SHP77 (cell line): ENCODE results near the gene KIAA0753.

ENCODE experiments used
- DNase-seq, 2 experiments: peaks; one replicate each; lab custom pipeline; 2025; lab: John Stamatoyannopoulos, UW

KIAA0753 gene

DNA sequence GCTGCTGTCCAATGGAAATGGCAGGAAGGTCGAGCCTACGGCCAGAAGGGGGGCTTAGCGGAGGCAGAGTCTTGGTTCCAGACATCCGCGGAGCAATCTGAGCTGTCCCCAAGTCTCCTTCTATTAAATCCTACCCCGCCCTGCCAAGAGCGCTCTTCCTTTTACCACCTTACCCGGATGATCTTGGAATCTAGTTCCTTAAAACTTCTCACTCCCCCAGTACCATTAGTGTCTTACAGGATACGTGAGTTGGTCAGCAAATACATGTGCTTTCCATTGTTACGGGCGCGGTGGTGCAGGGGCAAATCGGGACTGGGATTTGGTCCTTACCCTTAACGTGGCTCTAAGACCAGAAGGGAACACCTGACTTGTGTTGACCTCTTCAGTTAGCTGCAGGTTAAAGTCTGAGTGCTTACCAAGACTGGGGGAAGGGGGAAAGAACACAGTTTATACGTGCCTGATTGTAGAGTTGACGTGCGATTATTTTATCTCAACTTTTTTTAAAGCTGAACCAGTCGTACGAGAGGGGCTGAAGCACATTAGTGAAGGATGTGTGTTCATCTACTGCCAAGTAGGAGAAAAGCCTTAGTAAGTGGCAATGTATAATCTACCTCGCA lies 844 bp upstream of the KIAA0753 start:
- peak in 1 of 2 experiments; percentile 70 for DNase-seq

- DNase-seq: peak in 1 of 2 experiments; percentile 30
Measured at GRCh38 chr17:6639586-6640535, 650 bp downstream of the KIAA0753 start.

GRCh38 chr17:6639014-6639585 lies 1.4 kb downstream of the KIAA0753 start:
- DNase-seq: no peak

DNA sequence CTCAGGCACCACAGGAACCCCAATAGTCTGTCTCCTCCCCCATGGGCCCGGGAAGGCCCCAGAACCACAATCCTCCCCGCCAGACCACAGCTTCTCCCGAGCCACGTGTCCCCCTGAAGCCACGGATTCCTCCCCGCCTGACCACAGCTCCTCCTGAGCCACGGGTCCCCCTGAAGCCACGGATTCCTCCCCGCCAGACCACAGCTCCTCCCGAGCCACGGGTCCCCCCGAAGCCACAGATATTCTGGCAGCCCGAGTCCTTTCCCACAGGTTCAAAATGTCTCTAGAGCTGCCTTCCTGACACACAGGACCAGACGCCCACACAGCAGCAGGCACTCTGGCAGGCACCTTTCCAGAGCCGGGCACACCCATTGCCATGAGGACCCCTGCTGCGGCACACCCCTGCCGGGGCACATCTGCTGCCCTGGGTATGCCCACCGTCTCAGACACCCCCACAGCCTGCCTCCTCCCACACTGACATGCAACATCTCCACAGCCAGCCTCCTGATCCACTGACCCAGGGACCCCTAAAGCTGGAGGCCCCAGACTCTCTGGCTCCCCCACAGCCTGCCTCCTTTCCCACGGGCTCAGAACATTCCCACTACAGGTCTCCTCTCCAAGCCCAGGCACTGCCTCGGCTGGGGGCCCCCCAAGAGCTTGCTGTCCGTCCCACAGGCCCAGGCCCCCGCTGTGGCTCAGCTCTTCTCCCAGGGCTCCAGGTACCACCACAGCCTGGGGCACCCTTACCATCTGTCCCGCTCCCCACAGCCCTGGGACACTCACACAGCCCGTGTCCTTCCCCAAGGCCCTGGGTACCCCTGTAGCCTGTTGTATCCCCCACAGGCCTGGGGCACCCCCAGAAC lies 2.2 kb downstream of the KIAA0753 start:
- DNase-seq: no peak

GRCh38 chr17:6637458-6637840 lies 3.1 kb downstream of the KIAA0753 start:
- DNase-seq: no peak

DNA sequence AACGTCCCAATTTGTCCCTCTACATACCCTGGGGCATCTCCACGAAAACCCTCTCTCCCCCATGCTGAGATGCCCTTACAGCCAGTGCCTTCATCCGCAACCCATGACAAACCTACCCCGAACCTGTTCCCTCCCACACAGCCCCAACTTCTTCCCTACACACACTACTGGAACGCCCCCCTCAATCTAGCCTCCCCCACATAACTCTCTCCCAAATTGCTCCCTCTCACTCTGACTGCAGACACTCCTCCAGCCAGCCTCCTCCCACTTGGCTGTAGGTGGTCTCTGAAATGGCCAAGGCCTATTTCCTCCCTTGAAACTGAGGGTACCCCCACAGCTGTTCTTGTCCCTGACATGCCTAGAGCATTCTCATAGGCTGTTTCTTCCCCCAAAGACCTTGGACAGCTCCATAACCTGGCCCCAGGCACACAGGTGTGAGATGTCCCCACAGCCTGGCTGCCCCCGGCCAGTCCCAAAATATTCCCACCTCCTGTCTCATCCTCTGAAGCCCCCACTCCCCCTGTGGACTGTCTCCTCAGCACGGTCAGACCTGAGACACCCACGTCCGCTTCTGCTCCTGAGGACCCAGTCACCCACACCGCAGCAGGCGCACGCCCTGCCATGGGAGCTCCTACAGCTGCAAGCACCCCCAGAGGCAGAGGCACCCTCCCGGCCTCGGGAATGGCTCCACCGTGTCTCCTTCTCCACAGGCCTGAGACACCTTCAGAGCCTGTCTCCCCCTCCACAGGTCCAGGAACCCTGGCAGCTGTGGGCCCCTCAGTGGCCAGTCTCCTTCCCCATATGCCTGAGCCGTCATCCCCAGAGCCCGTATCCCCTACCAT lies 3.7 kb downstream of the KIAA0753 start:
- DNase-seq: no peak

- DNase-seq: no peak
Measured at GRCh38 chr17:6636105-6636504, 4.4 kb downstream of the KIAA0753 start.

DNA sequence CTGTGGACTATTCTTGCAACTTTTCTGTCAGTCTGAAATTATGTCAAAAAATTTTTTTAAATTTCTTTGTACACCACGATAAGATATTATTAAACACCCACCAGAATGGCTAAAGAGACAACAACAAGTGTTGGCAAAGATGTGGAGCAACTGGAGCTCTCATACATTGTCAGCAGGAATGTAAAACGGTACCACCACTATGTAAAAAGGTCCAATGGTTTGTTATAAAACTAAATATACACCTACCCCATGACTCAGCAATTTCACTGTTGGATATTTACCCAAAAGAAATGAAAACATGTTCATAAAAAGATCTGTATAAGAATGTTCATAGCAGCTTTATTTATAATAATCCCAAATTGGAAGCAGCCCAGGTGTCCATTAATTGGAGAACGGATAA lies 7.2 kb downstream of the KIAA0753 start:
- DNase-seq: no peak

- DNase-seq: no peak
Measured at GRCh38 chr17:6632530-6632929, 8.0 kb downstream of the KIAA0753 start.

DNA sequence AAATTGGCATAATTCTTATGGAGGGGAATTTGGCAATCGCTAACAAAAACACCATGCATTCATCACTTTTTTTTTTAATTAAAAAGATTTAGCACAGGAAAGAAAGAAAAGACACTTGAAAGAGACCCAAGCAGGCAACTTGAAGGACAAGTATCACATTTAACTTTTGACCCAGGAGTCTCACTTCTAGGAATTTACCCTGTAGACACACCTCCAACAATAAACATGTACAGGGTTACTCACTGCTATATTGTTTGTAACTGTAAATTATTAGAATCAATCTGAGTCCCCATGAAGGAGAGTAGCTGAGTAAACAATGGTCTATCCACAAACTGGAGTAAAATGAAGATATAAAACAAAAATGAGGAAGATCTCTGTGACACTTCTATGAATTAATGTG lies 10.1 kb downstream of the KIAA0753 start:
- no peak for DNase-seq

GRCh38 chr17:6627019-6627418 lies 13.5 kb downstream of the KIAA0753 start:
- no peak for DNase-seq

DNA sequence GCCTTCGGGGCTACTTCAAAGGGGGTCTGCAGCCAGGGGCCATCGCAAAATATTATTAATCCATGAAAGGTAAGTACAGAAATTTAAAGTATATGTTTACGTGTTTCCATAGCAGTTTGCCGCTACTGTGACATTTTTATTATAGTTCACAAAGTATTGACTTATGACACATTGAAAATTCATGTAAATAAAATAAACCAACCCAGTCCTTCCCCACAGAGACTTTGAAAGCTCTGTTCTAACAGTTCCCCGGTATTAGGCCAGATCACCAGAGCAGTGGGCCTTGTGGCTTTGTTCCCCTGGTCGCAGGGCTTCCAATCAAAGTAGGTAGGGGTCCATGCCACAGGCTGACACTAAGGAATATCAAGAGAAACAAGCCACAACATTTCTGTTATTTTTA lies 13.9 kb downstream of the KIAA0753 start:
- DNase-seq: no peak

DNA sequence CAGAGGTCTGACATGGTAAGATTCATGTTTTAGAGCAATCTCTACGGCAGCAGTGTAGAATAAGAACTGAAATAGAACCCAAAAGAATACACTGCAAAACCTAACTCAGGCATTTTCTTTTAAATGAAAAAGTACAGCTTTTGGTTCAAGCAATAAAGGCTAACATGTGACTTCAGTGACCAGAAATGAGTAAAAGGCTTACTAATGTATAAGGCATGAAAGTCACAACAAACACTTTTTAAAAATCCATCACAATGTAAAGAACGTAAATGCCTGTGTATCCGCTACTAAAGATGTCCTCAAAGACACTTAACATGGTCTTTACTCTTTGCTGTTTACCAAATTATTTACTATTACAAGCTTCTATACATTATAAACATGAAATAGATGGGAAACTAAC lies 16.6 kb downstream of the KIAA0753 start:
- DNase-seq: no peak

- no peak for DNase-seq
Measured at GRCh38 chr17:6611231-6611630, 29.3 kb downstream of the KIAA0753 start.

GRCh38 chr17:6610011-6610410 lies 30.5 kb downstream of the KIAA0753 start:
- DNase-seq: no peak

GRCh38 chr17:6608321-6608720 lies 32.2 kb downstream of the KIAA0753 start:
- no peak for DNase-seq

GRCh38 chr17:6605142-6605541 lies 35.4 kb downstream of the KIAA0753 start:
- DNase-seq: no peak

- DNase-seq: no peak
Measured at GRCh38 chr17:6603744-6604325, 36.7 kb downstream of the KIAA0753 start.

- DNase-seq: no peak
Measured at GRCh38 chr17:6602141-6602540, 38.4 kb downstream of the KIAA0753 start.

DNA sequence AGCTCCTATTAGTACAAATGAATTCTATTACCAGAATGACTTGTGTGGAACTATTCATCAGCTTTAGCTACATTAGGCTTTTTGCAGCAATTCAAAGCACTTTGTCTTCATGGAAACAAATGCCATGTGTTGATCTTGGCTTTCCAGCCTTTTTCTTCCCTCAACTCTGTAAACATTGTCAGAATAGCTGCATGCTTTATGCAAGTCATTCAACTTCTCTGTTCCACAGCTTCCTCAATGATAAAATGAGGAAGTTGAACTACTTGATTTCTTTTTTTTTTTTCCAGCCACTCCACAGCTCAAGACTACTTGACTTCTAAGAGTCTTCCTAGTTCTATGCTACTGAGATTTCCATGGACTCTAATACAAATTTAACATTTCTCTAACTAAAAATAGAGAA lies 41.1 kb downstream of the KIAA0753 start:
- DNase-seq: no peak

GRCh38 chr17:6597727-6598126 lies 42.8 kb downstream of the KIAA0753 start:
- no peak for DNase-seq
